HEK293T (cell line): Measurements from ENCODE around the gene GIPC2.

Source experiments
- BHLHE40 ChIP-seq: fragments of 450-650 bp; IDR thresholded peaks from 2 replicates; pipeline ENCODE4 v1.6.1; 2016; ENCODE audit warnings: mild to moderate bottlenecking, moderate library complexity, borderline replicate concordance
- ELF4 ChIP-seq: fragments of 450-650 bp; IDR thresholded peaks from 2 replicates; pipeline ENCODE4 v1.6.1; 2017; ENCODE audit warnings: antibody characterized with exemption
- FOXA1 ChIP-seq: fragments of 450-650 bp; IDR thresholded peaks from 2 replicates; pipeline ENCODE4 v1.6.1; 2016; ENCODE audit warnings: mild to moderate bottlenecking
- LEF1 ChIP-seq: fragments of 450-650 bp; IDR thresholded peaks from 2 replicates; pipeline ENCODE4 v1.6.1; 2017; ENCODE audit warnings: mild to moderate bottlenecking, borderline replicate concordance
- SP1 ChIP-seq: fragments of 450-650 bp; IDR thresholded peaks from 2 replicates; pipeline ENCODE4 v1.6.1; 2017
- TARDBP ChIP-seq: fragments of 450-650 bp; IDR thresholded peaks from 2 replicates; pipeline ENCODE4 v1.6.1; 2016

DNA sequence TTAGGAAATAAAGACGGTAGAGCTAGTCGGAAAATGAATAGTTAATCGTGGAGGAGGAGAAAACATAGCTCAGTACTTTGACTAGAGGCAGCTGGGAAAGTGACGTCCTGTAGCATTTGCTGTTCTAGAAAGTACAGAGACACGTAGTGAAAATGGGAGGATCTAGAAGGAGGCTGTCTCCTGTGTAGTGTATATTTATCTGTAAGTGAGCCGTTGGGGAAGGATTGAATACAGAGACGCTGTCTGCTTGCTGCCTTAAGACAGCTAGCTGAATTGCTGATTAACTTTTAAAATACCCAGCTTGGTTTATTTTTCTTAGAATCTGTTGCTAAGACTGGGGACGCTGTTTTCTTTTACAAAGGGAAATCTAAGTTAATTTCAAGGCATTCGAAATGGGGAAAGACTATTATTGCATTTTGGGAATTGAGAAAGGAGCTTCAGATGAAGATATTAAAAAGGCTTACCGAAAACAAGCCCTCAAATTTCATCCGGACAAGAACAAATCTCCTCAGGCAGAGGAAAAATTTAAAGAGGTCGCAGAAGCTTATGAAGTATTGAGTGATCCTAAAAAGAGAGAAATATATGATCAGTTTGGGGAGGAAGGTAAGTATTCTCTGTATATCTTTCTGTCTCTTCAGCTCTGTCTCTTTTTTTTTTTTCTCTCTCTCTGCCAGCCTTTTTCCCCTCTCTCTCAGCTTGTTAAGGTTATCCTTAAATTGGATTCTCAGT is 40.9 kb upstream of the GIPC2 start, which contains the start of gene DNAJB4:
- TF ChIP-seq FOXA1 (no peak), TARDBP (no peak), BHLHE40 (no peak), LEF1 (no peak), ELF4 (no peak), SP1 (no peak)
